Tongue (tissue), 2 donors: Measurements from ENCODE around the gene TBPL2. TPM values are rescaled to one million over a fixed set of nuclear protein-coding genes. Genes with fewer than 3 reads are reported as not detected.
A peak's percentile ranks its signal among the peaks of the same experiment; 100 is the strongest.
"Not testable (repeated sequence)": the region's sequence is repeated elsewhere in the genome, so short reads cannot be mapped to it uniquely, and the experiment has no call there.

Experiments
- DNase-seq: peaks from one replicate; pipeline ENCODE4 v3.0.0-alpha.2; 2015
- total RNA-seq: library from RNA; depleted of rRNA; stranded (reverse); fragments of >200 nt; gene quantifications from one replicate; pipeline ENCODE4 v1.2.3, GENCODE V29; 2014

TBPL2 gene
- not detected for total RNA-seq

- DNase-seq = no peak
Observed at GRCh38 chr14:55440385-55440784, at the start of gene TBPL2. TBPL2 (minus strand) TSS chr14:55440616; CDS start chr14:55440449, 167 bp downstream.

- no peak for DNase-seq
Observed at GRCh38 chr14:55488204-55488603, 47.8 kb upstream of the TBPL2 start.

GRCh38 chr14:55482936-55483605, 42.7 kb upstream of the TBPL2 start:
- no peak for DNase-seq

- no peak for DNase-seq
Observed at GRCh38 chr14:55481769-55482168, 41.4 kb upstream of the TBPL2 start.

- peak; percentile 13 for DNase-seq
Observed at GRCh38 chr14:55477680-55478079, 37.3 kb upstream of the TBPL2 start.

- not testable (repeated sequence) for DNase-seq
Observed at GRCh38 chr14:55476448-55476847, 36.0 kb upstream of the TBPL2 start.

GRCh38 chr14:55473786-55474185, 33.4 kb upstream of the TBPL2 start:
- DNase-seq = no peak

GRCh38 chr14:55470025-55470424, 29.6 kb upstream of the TBPL2 start:
- DNase-seq = no peak

- DNase-seq = no peak
Observed at GRCh38 chr14:55467307-55467706, 26.9 kb upstream of the TBPL2 start.

DNA sequence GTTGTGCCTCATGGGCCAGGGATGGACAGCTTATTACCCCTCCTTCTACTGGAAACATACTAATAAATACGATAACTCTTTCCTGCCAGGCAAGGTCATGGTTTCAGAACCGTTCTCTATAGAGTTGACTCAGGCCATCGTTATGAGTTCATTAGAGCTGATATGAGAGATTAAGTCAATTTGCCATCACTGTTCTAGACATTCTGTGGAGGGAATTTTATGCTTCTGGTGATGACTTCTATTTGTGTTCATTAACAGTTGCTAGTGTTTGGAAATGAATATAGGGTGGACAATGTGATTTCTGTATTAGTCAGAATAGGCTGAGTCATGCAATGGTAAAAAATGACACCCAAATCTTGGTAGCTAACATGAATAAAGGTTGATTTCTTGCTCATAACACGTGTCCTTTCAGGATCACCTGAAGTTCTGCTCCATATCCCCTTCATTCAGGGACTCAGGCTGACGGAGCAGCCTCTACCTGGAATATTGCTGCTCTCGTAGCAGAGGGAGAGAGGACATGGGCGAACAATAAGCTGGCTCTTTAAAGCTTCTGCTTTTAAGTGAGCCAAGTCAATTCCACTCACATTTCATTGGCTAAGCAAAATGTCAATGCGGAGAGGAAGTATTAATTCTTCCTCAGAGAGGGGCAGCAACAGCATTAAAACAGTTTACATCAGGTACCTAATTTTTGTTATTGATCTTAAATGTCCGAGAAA, 18.5 kb upstream of the TBPL2 start:
- DNase-seq = no peak

GRCh38 chr14:55457496-55457895, 17.1 kb upstream of the TBPL2 start:
- no peak for DNase-seq

- DNase-seq = not testable (repeated sequence)
Observed at GRCh38 chr14:55456411-55456810, 16.0 kb upstream of the TBPL2 start.

- peak; percentile 60 for DNase-seq
Observed at GRCh38 chr14:55454264-55455002, 14.0 kb upstream of the TBPL2 start.

DNA sequence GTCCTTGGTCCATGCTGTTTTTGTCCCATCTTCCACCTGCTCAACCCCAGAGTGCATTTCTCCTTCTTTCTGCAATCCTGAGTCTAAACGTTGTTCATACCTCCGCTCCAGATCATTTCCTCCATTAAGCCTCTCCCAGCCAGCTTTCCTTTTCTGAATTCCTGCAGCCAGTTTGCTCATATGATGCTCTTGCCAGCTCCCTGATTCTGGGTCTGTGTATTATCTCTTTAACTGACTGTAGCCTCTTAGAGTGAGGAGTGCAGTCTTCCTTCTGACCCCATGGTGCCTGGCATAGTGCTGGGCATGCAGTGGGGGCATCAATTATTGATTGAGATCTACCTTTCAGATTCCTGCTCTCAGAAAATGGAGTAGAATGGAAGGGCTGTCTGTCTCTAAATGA, 11.5 kb upstream of the TBPL2 start:
- no peak for DNase-seq

DNA sequence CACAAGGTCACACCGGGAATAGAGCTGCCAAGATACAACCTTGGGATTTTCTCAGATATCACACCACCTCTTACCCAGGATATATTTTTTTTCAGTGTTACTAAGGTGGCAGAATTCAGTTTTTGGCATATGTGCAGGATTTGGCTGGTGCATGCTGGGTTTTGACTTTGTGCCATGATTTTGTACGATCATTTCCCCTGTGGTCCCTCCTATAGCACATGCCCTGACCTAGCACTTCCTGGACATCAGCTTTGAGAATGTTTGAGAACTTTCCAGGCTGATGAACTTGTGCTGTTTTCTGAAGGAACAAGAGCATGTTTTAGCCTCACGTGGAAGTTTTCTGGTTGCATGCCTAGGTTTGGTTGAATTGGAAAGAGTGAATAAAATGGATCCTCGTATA, 11.0 kb upstream of the TBPL2 start:
- DNase-seq = no peak

DNA sequence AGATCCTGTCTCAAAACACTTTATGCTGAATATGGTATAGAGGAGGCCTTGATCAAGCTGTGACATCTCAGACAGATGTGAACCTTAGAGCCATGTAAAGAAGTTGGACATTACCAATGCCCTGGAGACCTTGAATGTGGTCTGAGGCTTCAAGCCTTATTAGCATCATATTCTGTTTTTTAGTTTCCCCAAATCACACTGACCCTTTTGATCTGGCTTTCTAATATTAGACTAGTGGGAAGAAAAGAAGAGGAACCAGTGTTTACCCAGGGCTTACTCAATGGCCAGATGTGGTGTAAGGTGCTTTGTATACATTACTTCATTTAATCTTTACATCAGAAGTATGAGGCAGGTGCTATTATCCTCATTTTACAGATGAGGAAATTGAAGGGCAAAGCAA, 10.6 kb upstream of the TBPL2 start:
- no peak for DNase-seq

DNA sequence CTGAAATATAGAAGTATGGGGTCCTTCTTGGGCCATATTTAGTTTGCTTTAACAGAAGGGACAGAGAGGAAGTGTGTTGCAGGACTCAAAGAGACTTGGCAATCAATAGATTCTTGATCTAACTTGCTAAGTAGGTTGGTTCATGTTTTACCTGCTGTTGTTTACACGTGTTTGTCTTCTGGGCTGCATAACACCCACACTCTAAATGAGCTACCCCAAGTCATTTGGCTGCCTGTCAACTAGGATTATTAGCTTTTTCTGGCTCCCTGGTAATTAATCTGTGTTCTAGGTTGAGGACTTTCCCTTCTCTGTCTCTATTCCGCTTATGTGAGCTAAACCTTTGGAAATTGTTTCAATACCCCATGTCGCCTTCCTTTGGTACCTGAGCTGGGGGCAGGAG, 10.1 kb upstream of the TBPL2 start:
- DNase-seq = no peak

DNA sequence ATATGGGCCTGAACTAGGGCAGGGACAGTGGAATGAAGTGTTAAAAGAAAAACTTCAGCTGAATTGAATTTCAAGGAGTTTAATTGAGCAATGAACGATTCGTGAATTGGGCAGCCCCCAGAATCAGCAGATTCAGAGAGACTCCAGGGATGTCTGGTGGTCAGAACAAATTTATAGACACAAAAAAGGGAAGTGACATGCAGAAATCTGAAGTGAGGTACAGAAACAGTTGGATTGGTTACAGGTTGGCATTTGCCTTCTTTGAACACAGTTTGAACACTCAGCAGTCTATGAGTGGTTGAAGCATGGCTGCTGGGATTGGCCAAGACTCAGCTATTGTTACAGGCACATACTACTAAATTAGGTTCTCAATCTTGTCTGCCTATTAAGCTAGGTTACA, 9.7 kb upstream of the TBPL2 start:
- no peak for DNase-seq

- no peak for DNase-seq
Observed at GRCh38 chr14:55449116-55449515, 8.7 kb upstream of the TBPL2 start.

- peak; percentile 32 for DNase-seq
Observed at GRCh38 chr14:55448141-55448614, 7.8 kb upstream of the TBPL2 start.

DNA sequence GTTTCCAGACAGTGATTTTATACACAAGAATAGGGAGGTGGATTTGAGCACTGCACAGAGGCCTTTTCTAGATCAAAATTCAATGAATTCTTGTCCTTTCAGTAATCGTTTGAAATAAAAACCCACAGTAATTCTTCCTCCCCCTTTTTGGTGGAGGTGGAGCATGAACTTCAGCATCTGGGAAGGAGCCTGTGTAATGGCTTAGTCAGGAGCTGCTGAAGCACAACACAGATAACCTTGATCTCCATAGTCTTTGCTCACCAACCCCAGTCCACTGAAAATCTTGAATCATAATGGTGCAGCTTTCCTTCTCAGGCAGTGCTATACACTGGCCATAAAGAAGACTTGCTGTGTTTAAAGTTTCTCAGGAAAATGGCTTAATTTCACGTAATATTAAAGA, 6.4 kb upstream of the TBPL2 start:
- no peak for DNase-seq

GRCh38 chr14:55446127-55446736, 5.8 kb upstream of the TBPL2 start:
- peak; percentile 89 for DNase-seq

DNA sequence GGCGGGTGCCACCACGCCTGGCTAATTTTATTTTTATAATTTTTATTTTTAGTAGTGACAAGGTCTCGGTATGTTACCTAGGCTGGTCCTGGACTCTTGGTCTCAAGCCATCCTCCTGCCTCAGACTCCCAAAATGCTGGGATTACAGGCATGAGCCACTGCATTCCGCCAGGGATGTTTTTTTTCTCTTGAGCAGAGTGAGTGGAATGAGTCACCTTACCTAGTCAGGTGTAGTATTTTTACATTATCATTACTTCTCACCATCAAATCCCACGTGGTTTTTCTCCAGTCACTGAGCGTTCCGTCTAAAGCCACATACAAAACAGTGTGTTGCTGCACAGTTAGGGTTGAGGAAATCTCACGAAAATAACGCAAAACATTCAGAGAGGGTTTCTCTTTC, 870 bp upstream of the TBPL2 start:
- no peak for DNase-seq
